ENCODE measurements around the gene CNOT9. TPM values are rescaled to one million over a fixed set of nuclear protein-coding genes. Genes with fewer than 3 reads are reported as not detected.
A peak's percentile ranks its signal among the peaks of the same experiment; 100 is the strongest.

Gene CNOT9
- total RNA-seq, 2 experiments from 2014 or later, result 84.7 to 87.3 TPM

GRCh38 chr2:218627939-218628338 is 59.3 kb downstream of the CNOT9 start:
- H3K27ac Mint-ChIP-seq, result no peak overlapping the region
- intact Hi-C loops (cut with micrococcal nuclease), result no loop called here
- no peaks in the 10 kb centered on the region for H3K27me3 Mint-ChIP-seq
- no peak overlapping the region for H3K4me3 Mint-ChIP-seq
- POLR2A ChIA-PET, result no interaction called here
- H3K36me3 Mint-ChIP-seq, result no peaks in the 10 kb centered on the region
- H3K9me3 Mint-ChIP-seq, result no peaks in the 10 kb centered on the region
- no peak for DNase-seq
- CTCF ChIA-PET, result interaction anchor here (1.6 kb wide), 1 partner anchor 220 kb away, joined by 5 read pairs; no protein-coding TSS in a partner anchor
- H3K4me1 Mint-ChIP-seq (ENCODE audit: low read depth), result no peaks in the 10 kb centered on the region

- CTCF ChIA-PET, result no interaction called here
- POLR2A ChIA-PET, result no interaction called here
- no peak overlapping the region for H3K27ac Mint-ChIP-seq
Observed at GRCh38 chr2:218631837-218632236, 63.2 kb downstream of the CNOT9 start.

GRCh38 chr2:218635719-218636118 is 67.1 kb downstream of the CNOT9 start:
- no peak for DNase-seq
- Mint-ChIP-seq H3K36me3 (peaks cover 35% of the 10 kb centered on the region), H3K9me3 (no peaks in the 10 kb centered on the region), H3K27me3 (no peaks in the 10 kb centered on the region), H3K27ac (no peak overlapping the region), H3K4me1 (ENCODE audit: low read depth) (no peaks in the 10 kb centered on the region), H3K4me3 (no peak overlapping the region)
- intact Hi-C loops (cut with micrococcal nuclease), result no loop called here
- POLR2A ChIA-PET, result no interaction called here
- CTCF ChIA-PET, result no interaction called here

More at GRCh38 chr2:218631837-218632236, 63.2 kb downstream of the CNOT9 start:
- no peaks in the 10 kb centered on the region for H3K9me3 Mint-ChIP-seq
- intact Hi-C loops (cut with micrococcal nuclease), result no loop called here
- H3K4me3 Mint-ChIP-seq, result no peak overlapping the region
- no peaks in the 10 kb centered on the region for H3K27me3 Mint-ChIP-seq
- H3K36me3 Mint-ChIP-seq, result peaks cover 19% of the 10 kb centered on the region
- no peak for DNase-seq
- H3K4me1 Mint-ChIP-seq (ENCODE audit: low read depth), result no peaks in the 10 kb centered on the region

- Mint-ChIP-seq H3K4me1 (ENCODE audit: low read depth) (no peaks in the 10 kb centered on the region), H3K27me3 (no peaks in the 10 kb centered on the region), H3K27ac (no peak overlapping the region), H3K4me3 (no peak overlapping the region), H3K36me3 (peaks cover 43% of the 10 kb centered on the region), H3K9me3 (no peaks in the 10 kb centered on the region)
- intact Hi-C loops (cut with micrococcal nuclease), result no loop called here
- ChIA-PET CTCF (no interaction called here), POLR2A (no interaction called here)
- no peak for DNase-seq
Observed at GRCh38 chr2:218638372-218638771, 69.7 kb downstream of the CNOT9 start.

GRCh38 chr2:218642121-218642656 is 73.5 kb downstream of the CNOT9 start:
- ChIA-PET POLR2A (interaction anchor here (2.0 kb wide), 1 partner anchor 17 kb away, joined by 5 read pairs; the partner anchor contains the start of genes BCS1L and ZNF142), CTCF (no interaction called here)
- intact Hi-C loops (cut with micrococcal nuclease), result no loop called here
- Mint-ChIP-seq H3K27ac (no peak overlapping the region), H3K4me3 (no peak overlapping the region), H3K4me1 (ENCODE audit: low read depth) (no peaks in the 10 kb centered on the region), H3K27me3 (no peaks in the 10 kb centered on the region), H3K36me3 (peaks cover 36% of the 10 kb centered on the region), H3K9me3 (no peaks in the 10 kb centered on the region)
- no peak for DNase-seq

GRCh38 chr2:218642786-218643185 is 74.1 kb downstream of the CNOT9 start:
- Mint-ChIP-seq H3K27me3 (no peaks in the 10 kb centered on the region), H3K9me3 (no peaks in the 10 kb centered on the region), H3K4me1 (ENCODE audit: low read depth) (peaks cover 2% of the 10 kb centered on the region), H3K36me3 (peaks cover 37% of the 10 kb centered on the region), H3K27ac (no peak overlapping the region), H3K4me3 (no peak overlapping the region)
- ChIA-PET CTCF (no interaction called here), POLR2A (interaction anchor here (2.0 kb wide), 1 partner anchor 17 kb away, joined by 5 read pairs; the partner anchor contains the start of genes BCS1L and ZNF142)
- intact Hi-C loops (cut with micrococcal nuclease), result no loop called here
- DNase-seq, result no peak

- POLR2A ChIA-PET, result interaction anchor here (2.0 kb wide), 1 partner anchor 16 kb away, joined by 5 read pairs; the partner anchor contains the start of genes BCS1L and ZNF142
- Mint-ChIP-seq H3K36me3 (peaks cover 42% of the 10 kb centered on the region), H3K4me1 (ENCODE audit: low read depth) (peaks cover 9% of the 10 kb centered on the region), H3K27ac (no peak overlapping the region), H3K4me3 (no peak overlapping the region), H3K27me3 (no peaks in the 10 kb centered on the region), H3K9me3 (no peaks in the 10 kb centered on the region)
- CTCF ChIA-PET, result interaction anchor here (0.9 kb wide), 1 partner anchor 14 kb away, joined by 3 read pairs; no protein-coding TSS in a partner anchor
- no peak for DNase-seq
- intact Hi-C loops (cut with micrococcal nuclease), result no loop called here
Observed at GRCh38 chr2:218643751-218644310, 75.2 kb downstream of the CNOT9 start.

- Mint-ChIP-seq H3K27ac (peak overlapping the region; percentile 15), H3K27me3 (no peaks in the 10 kb centered on the region), H3K9me3 (no peaks in the 10 kb centered on the region), H3K36me3 (peaks cover 43% of the 10 kb centered on the region), H3K4me1 (ENCODE audit: low read depth) (peaks cover 9% of the 10 kb centered on the region), H3K4me3 (no peak overlapping the region)
- CTCF ChIA-PET, result interaction anchor here (0.9 kb wide), 1 partner anchor 13 kb away, joined by 3 read pairs; no protein-coding TSS in a partner anchor
- POLR2A ChIA-PET, result no interaction called here
- DNase-seq, result no peak
- intact Hi-C loops (cut with micrococcal nuclease), result loop anchor here (5.0 kb wide), 1 partner anchor 352 kb away; the partner anchor contains the start of gene TMBIM1
Observed at GRCh38 chr2:218644721-218645120, 76.1 kb downstream of the CNOT9 start.

- Mint-ChIP-seq H3K27ac (no peak overlapping the region), H3K36me3 (peaks cover 47% of the 10 kb centered on the region), H3K9me3 (no peaks in the 10 kb centered on the region), H3K4me3 (no peak overlapping the region), H3K4me1 (ENCODE audit: low read depth) (peaks cover 9% of the 10 kb centered on the region), H3K27me3 (no peaks in the 10 kb centered on the region)
- no peak for DNase-seq
- intact Hi-C loops (cut with micrococcal nuclease), result loop anchor here (5.0 kb wide), 1 partner anchor 353 kb away; the partner anchor contains the start of gene TMBIM1
- POLR2A ChIA-PET, result no interaction called here
- CTCF ChIA-PET, result no interaction called here
Observed at GRCh38 chr2:218645126-218645525, 76.5 kb downstream of the CNOT9 start.

Other genes with a start within 250 kb of the CNOT9 start
- not detected for gene CATIP, start 212.0 kb upstream of the CNOT9 start, total RNA-seq
- under 1 TPM; 0.10 to 0.26 TPM for gene SLC11A1, start 186.6 kb upstream of the CNOT9 start, total RNA-seq
- gene CTDSP1, start 169.0 kb upstream of the CNOT9 start, total RNA-seq, result 10 to 100 TPM; 64.4 to 69.7 TPM
- gene VIL1, start 149.7 kb upstream of the CNOT9 start, total RNA-seq, result not detected
- 10 to 100 TPM; 27.2 to 28.7 TPM for gene USP37, start 488 bp upstream of the CNOT9 start, total RNA-seq
- gene PLCD4, start 39.1 kb downstream of the CNOT9 start, total RNA-seq, result under 1 TPM; 0.51 to 0.78 TPM
- gene ZNF142, start 90.8 kb downstream of the CNOT9 start, total RNA-seq, result 10 to 100 TPM; 33.7 to 34.8 TPM
- 10 to 100 TPM; 57.1 to 64.5 TPM for gene BCS1L, start 90.8 kb downstream of the CNOT9 start, total RNA-seq
- gene RNF25, start 103.2 kb downstream of the CNOT9 start, total RNA-seq, result 10 to 100 TPM; 15.2 to 15.6 TPM
- gene STK36, start 103.2 kb downstream of the CNOT9 start, total RNA-seq, result 10 to 100 TPM; 15.9 to 19.0 TPM
- gene TTLL4, start 142.0 kb downstream of the CNOT9 start, total RNA-seq, result 10 to 100 TPM; 30.1 to 32.1 TPM
- gene CYP27A1, start 213.3 kb downstream of the CNOT9 start, total RNA-seq, result under 1 TPM in 1 of 2 experiments, not detected in 1; 0.10 TPM

Measured in activated CD4-positive, alpha-beta memory T cell treated with anti-CD3 and anti-CD28 coated beads for 36 hours (primary cell).